Mucosa of descending colon (tissue), 3 donors: Measurements from ENCODE around the gene SLCO1A2. TPM values are rescaled to one million over a fixed set of nuclear protein-coding genes. Genes with fewer than 3 reads are reported as not detected.

Experiments used
- ATAC-seq: fragments of 200-7000 bp; cut with Tn5 transposase; one replicate; pipeline ENCODE4 v1.9.1; 2020; ENCODE audit warnings: mild to moderate bottlenecking, moderate library complexity
- DNase-seq, 3 donors: peaks; one replicate each; pipeline ENCODE4 v3.0.0-alpha.2; 2020
- H3K36me3 ChIP-seq: fragments of 200-600 bp; one replicate; pipeline ENCODE4 v1.8.0; 2021; ENCODE audit warnings: low read depth, mild to moderate bottlenecking
- H3K4me1 ChIP-seq: fragments of 200-600 bp; one replicate; pipeline ENCODE4 v1.8.0; 2021; ENCODE audit warnings: low read depth, mild to moderate bottlenecking
- H3K4me3 ChIP-seq: fragments of 200-600 bp; one replicate; pipeline ENCODE4 v1.8.0; 2021; ENCODE audit warnings: mild to moderate bottlenecking
- H3K9me3 ChIP-seq: fragments of 200-600 bp; one replicate; pipeline ENCODE4 v1.8.0; 2021; ENCODE audit warnings: mild to moderate bottlenecking
- CTCF ChIP-seq: fragments of 200-600 bp; IDR thresholded peaks from one replicate; pipeline ENCODE4 v1.8.0; 2022; ENCODE audit warnings: antibody characterized with exemption, mild to moderate bottlenecking
- intact Hi-C, 2 donors: fragments of 100-400 bp; cut with DNase I in 1 of 2; cut with micrococcal nuclease in 1 of 2; formaldehyde crosslinking; loops; one replicate each; pipeline versions ENCODE4 v1.11.0 to v1.11.1; 2022; cut with DNase I, micrococcal nuclease
- total RNA-seq, 3 donors: library from RNA; stranded (reverse); fragmentation: NEBNext Ultra II Directional in 2 of 3; extraction: Animal tissue kit (Norgen Biotek cat#: 25700) in 2 of 3; gene quantifications; one replicate each; pipeline versions ENCODE4 v1.2.1 to v1.2.4, GENCODE V29; 2021 to 2023
- donor health status: DM: no; HTN: no; CAD: no; lungs with moderate emphysema.
- donor health status: DM: no; HTN: no; CAD: no.
- donor health status: DM: no; HTN: yes; CAD: no.

The SLCO1A2 gene
- total RNA-seq, 3 donors from 2014 or later: not detected

- DNase-seq (no peak), ATAC-seq (no peak)
- no peak for TF ChIP-seq CTCF
- intact Hi-C loops: no loop called here
- Histone ChIP-seq H3K4me1 (no peaks in the 10 kb centered on the region), H3K9me3 (no peaks in the 10 kb centered on the region), H3K36me3 (no peaks in the 10 kb centered on the region), H3K4me3 (no peak overlapping the region)
These were observed 38.4 kb downstream of the SLCO1A2 start for GRCh38 chr12:21296348-21296747.

DNA sequence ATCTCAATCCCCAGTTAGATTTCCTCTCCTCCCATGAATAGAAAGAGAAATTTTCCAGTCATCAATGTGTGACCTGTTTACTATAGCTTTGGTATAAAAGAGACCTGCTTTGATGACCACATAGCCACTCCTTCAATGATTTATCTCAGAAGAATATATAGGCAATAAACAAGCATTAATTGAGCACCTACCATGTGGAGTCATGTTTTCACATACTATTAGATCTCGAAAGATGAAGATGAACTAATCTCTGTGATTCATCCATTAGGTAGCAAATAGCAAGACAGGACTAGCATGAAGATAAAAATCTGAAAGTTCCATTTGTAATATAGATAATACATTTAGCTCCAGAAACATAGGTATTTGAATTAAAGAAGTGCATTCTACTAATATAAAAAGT lies 40.5 kb downstream of the SLCO1A2 start:
- ATAC-seq (no peak), DNase-seq (no peak)
- Histone ChIP-seq H3K4me3 (no peak overlapping the region), H3K36me3 (no peaks in the 10 kb centered on the region), H3K4me1 (no peaks in the 10 kb centered on the region), H3K9me3 (no peaks in the 10 kb centered on the region)
- TF ChIP-seq CTCF: no peak
- intact Hi-C loops: no loop called here

GRCh38 chr12:21292111-21292510 lies 42.6 kb downstream of the SLCO1A2 start:
- Histone ChIP-seq H3K36me3 (no peaks in the 10 kb centered on the region), H3K9me3 (no peaks in the 10 kb centered on the region), H3K4me1 (no peaks in the 10 kb centered on the region), H3K4me3 (no peak overlapping the region)
- DNase-seq (no peak), ATAC-seq (no peak)
- no peak for TF ChIP-seq CTCF
- intact Hi-C loops: no loop called here

DNA sequence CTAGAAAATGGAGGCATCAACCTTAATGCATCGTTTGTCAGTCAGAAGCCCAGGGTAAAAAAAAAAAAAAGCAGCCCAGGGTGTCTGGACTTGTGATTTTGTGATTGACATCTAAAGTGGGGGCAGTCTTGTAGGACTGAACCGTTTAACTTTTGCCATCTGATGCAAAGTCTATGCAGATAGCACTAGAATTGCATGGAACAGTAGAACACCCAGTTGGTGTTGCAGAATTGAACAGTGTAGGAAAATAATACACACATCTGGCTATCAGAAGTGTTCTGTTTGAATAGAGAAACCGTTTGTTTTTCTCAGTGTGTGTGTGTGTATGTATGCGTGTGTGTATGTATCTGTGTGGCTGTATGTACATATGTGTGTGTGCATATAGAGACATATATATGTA lies 45.0 kb downstream of the SLCO1A2 start:
- no peaks in the 10 kb centered on the region for H3K4me1 ChIP-seq
- H3K9me3 ChIP-seq: no peaks in the 10 kb centered on the region
- TF ChIP-seq CTCF: no peak
- H3K4me3 ChIP-seq: no peak overlapping the region
- intact Hi-C loops: no loop called here
- ATAC-seq (no peak), DNase-seq (no peak)
- H3K36me3 ChIP-seq: no peaks in the 10 kb centered on the region

- intact Hi-C loops: no loop called here
- no peaks in the 10 kb centered on the region for H3K4me1 ChIP-seq
- ATAC-seq (no peak), DNase-seq (no peak)
- TF ChIP-seq CTCF: no peak
- H3K36me3 ChIP-seq: no peaks in the 10 kb centered on the region
- H3K4me3 ChIP-seq: no peak overlapping the region
- H3K9me3 ChIP-seq: no peaks in the 10 kb centered on the region
These were observed 57.9 kb downstream of the SLCO1A2 start for GRCh38 chr12:21276826-21277225.

GRCh38 chr12:21265932-21266331 lies 68.8 kb downstream of the SLCO1A2 start:
- H3K36me3 ChIP-seq: no peaks in the 10 kb centered on the region
- no peaks in the 10 kb centered on the region for H3K9me3 ChIP-seq
- DNase-seq (no peak), ATAC-seq (no peak)
- H3K4me3 ChIP-seq: no peak overlapping the region
- intact Hi-C loops: no loop called here
- no peaks in the 10 kb centered on the region for H3K4me1 ChIP-seq
- no peak for TF ChIP-seq CTCF
